Esophagus squamous epithelium (tissue), 5 donors: ENCODE measurements around the gene EPHA1. TPM values are rescaled to one million over a fixed set of nuclear protein-coding genes. Genes with fewer than 3 reads are reported as not detected.
A peak's percentile ranks its signal among the peaks of the same experiment; 100 is the strongest.

Experiments
- DNase-seq: peaks from one replicate; lab custom pipeline; 2025; lab: John Stamatoyannopoulos, UW
- H3K27ac ChIP-seq, 4 donors: fragments of 200-600 bp; sonication (generic); one replicate each; pipeline ENCODE4 v1.5.1; 2016 to 2019; ENCODE audit warnings: mild to moderate bottlenecking in 1 of 4
- H3K27me3 ChIP-seq, 4 donors: fragments of 200-600 bp; sonication (generic); 1 replicate in 3 of 4; 2 replicates in 1 of 4; pipeline versions ENCODE4 v1.5.1 to v1.6.0; 2017 to 2021; ENCODE audit warnings: antibody characterized with exemption in 1 of 4
- H3K36me3 ChIP-seq, 3 donors: fragments of 200-600 bp; sonication (generic); one replicate each; pipeline ENCODE4 v1.5.1; 2016 to 2019
- H3K4me1 ChIP-seq, 3 donors: fragments of 200-600 bp; sonication (generic); one replicate each; pipeline ENCODE4 v1.5.1; 2017 to 2019
- H3K4me3 ChIP-seq, 4 donors: fragments of 200-600 bp; sonication (generic); 1 replicate in 3 of 4; 2 replicates in 1 of 4; pipeline ENCODE4 v1.5.1; 2016 to 2019; ENCODE audit warnings: mild to moderate bottlenecking in 2 of 4, moderate library complexity in 1 of 4
- H3K9me3 ChIP-seq, 3 donors: fragments of 200-600 bp; sonication (generic); one replicate each; pipeline ENCODE4 v1.5.1; 2016 to 2019
- CTCF ChIP-seq, 6 experiments: fragments of 450-650 bp in 4 of 6; fragments of 200-600 bp in 2 of 6; sonication (generic) in 2 of 6; IDR thresholded peaks; one replicate each; pipeline ENCODE4 v1.5.1; 2016 to 2019; ENCODE audit warnings: antibody characterized with exemption in 6 of 6, mild to moderate bottlenecking in 4 of 6, moderate library complexity in 4 of 6
- POLR2A ChIP-seq, 4 donors: fragments of 450-650 bp; IDR thresholded peaks; one replicate each; pipeline ENCODE4 v1.6.1; 2017; ENCODE audit warnings: antibody characterized with exemption in 4 of 4, mild to moderate bottlenecking in 4 of 4, moderate library complexity in 3 of 4
- WGBS, 2 donors: methylation state at CpG; one replicate each; pipeline ENCODE4 v1.1.5; 2018; 5-methylcytosine and 5-hydroxymethylcytosine counted together
- intact Hi-C: fragments of 100-400 bp; cut with DNase I; formaldehyde crosslinking; loops from one replicate; pipeline ENCODE4 v1.15.0; 2022
- total RNA-seq, 4 donors: library from RNA; depleted of rRNA; stranded (reverse); fragments of >200 nt; gene quantifications; one replicate each; pipeline ENCODE4 v1.1.0, GENCODE V29; 2016
- donor health status: DM: yes; HTN: yes; CAD: no.

Gene EPHA1
- 100 to 1,000 TPM in 1 of 4 donors, 10 to 100 TPM in 3; 64.5 to 132 (median 77.4) TPM for total RNA-seq

GRCh38 chr7:143408686-143409561, at the start of gene EPHA1:
Gene EPHA1 (minus strand): TSS chr7:143408856. CDS start chr7:143408805, 51 bp downstream.
- Histone ChIP-seq H3K4me1 (peaks cover 28 to 90% (median 37%) of the 10 kb centered on the region in 3 donors), H3K27ac (peak within 1 kb of the TSS; percentile 67 to 92 (median 88)), H3K27me3 (no peaks in the 10 kb centered on the region), H3K9me3 (no peaks in the 10 kb centered on the region), H3K4me3 (peak within 1 kb of the TSS; percentile 68 to 81 (median 69)), H3K36me3 (peaks cover 0 to 22% (median 0%) of the 10 kb centered on the region in 3 donors)
- 7 to 17% methylated on average over 17 to 19 of the region's 39 CpGs for WGBS, 2 donors
- no peak for DNase-seq
- intact Hi-C loops, result no loop called here
- TF ChIP-seq CTCF (IDR thresholded peaks at IDR 0.05) (peak; percentile 21 to 53 (median 42)), POLR2A (IDR thresholded peaks at IDR 0.05) (no peak)

GRCh38 chr7:143458263-143458662, 49.6 kb upstream of the EPHA1 start:
- DNase-seq, result no peak
- Histone ChIP-seq H3K9me3 (no peaks in the 10 kb centered on the region), H3K36me3 (no peaks in the 10 kb centered on the region), H3K4me1 (peaks cover 3 to 56% (median 9%) of the 10 kb centered on the region in 3 donors), H3K4me3 (no peak overlapping the region), H3K27me3 (no peaks in the 10 kb centered on the region), H3K27ac (peak overlapping the region; percentile 50 to 78 (median 68))
- intact Hi-C loops, result no loop called here
- TF ChIP-seq CTCF (IDR thresholded peaks at IDR 0.05) (no peak), POLR2A (IDR thresholded peaks at IDR 0.05) (no peak)
- 25 to 48% methylated on average over 3 of the region's 3 CpGs for whole genome bisulfite sequencing, 2 donors

GRCh38 chr7:143456992-143457793, 48.5 kb upstream of the EPHA1 start:
- Histone ChIP-seq H3K9me3 (no peaks in the 10 kb centered on the region), H3K4me1 (peaks cover 3 to 54% (median 9%) of the 10 kb centered on the region in 3 donors), H3K36me3 (no peaks in the 10 kb centered on the region), H3K27me3 (no peaks in the 10 kb centered on the region), H3K27ac (peak overlapping the region; percentile 50 to 78 (median 68)), H3K4me3 (no peak overlapping the region)
- intact Hi-C loops, result no loop called here
- WGBS, 2 donors, result 49 to 53% methylated on average over 4 of the region's 4 CpGs
- TF ChIP-seq CTCF (IDR thresholded peaks at IDR 0.05), result no peak
- TF ChIP-seq POLR2A (IDR thresholded peaks at IDR 0.05), result no peak
- no peak for DNase-seq

- intact Hi-C loops, result no loop called here
- H3K4me3 ChIP-seq, result no peak overlapping the region
- H3K27ac ChIP-seq, result no peak overlapping the region
- 84 to 85% methylated on average over 4 of the region's 4 CpGs for WGBS, 2 donors
- DNase-seq, result no peak
- H3K27me3 ChIP-seq, result no peaks in the 10 kb centered on the region
- peaks cover 3 to 54% (median 9%) of the 10 kb centered on the region in 3 donors for H3K4me1 ChIP-seq
- no peaks in the 10 kb centered on the region for H3K9me3 ChIP-seq
- TF ChIP-seq CTCF (IDR thresholded peaks at IDR 0.05), result no peak
- no peak for TF ChIP-seq POLR2A (IDR thresholded peaks at IDR 0.05)
- H3K36me3 ChIP-seq, result no peaks in the 10 kb centered on the region
Measured at GRCh38 chr7:143455942-143456341, 47.3 kb upstream of the EPHA1 start.
